GM19438 (cell line): ENCODE measurements around the gene RBBP6.
"Not testable (repeated sequence)": the region's sequence is repeated elsewhere in the genome, so short reads cannot be mapped to it uniquely, and the experiment has no call there.

Experiments used
- ATAC-seq: cut with Tn5 transposase; IDR thresholded peaks from one replicate; pipeline ENCODE4 v1.9.1; 2021; ENCODE audit warnings: low read depth; ENCODE audit not compliant: unreplicated experiment

Gene RBBP6

DNA sequence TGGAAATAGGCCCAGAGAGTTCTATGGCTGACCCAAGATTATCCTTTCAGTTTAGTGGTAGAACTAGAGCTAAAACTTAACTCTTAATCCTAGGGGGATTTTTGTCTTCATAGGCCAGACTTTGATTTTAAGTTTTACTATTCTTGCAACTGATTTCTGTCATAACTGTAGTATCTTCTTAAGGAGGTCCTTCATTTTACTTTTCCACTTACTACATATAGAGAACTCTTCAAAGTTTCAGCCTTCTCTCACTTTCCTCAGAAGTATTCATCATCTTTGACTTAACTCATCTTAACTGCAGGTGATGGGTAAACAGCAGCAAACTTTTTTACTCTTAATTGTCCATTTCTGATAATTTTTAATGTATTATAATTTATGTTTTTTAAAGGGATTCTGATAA is 23.4 kb downstream of the RBBP6 start:
- ATAC-seq: no peak

DNA sequence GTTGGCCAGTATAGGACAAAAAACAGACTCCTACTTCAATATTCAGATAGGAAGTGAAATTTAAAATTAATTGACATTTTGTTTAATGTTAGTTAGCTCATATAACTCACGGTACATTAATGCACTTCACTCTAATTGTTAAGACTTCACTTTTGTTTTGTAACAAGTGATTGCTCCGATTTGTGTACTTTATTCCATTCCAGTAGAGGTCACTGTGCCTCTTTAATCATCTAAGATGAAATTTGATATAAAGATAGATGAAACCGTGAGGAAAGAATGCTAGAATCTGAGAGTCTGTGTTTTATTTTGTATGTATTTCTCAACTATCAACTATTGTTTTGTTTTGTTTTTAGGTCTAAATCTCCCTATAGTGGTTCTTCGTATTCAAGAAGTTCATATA is 29.0 kb downstream of the RBBP6 start:
- ATAC-seq: no peak

DNA sequence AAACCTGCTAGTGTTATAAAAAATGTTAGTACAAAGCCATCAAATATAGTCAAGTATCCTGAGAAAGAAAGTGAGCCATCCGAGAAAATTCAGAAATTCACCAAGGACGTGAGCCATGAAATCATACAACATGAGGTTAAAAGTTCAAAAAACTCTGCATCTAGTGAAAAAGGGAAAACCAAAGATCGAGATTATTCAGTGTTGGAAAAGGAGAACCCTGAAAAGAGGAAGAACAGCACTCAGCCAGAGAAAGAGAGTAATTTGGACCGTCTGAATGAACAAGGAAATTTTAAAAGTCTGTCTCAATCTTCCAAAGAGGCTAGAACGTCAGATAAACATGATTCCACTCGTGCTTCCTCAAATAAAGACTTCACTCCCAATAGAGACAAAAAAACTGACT is 31.7 kb downstream of the RBBP6 start:
- no peak for ATAC-seq

GRCh38 chr16:24572069-24572468 is 32.7 kb downstream of the RBBP6 start:
- ATAC-seq: no peak

GRCh38 chr16:24573141-24573540 is 33.8 kb downstream of the RBBP6 start:
- ATAC-seq: no peak

- ATAC-seq: not testable (repeated sequence)
Measured at GRCh38 chr16:24574515-24575485, 35.4 kb downstream of the RBBP6 start.

DNA sequence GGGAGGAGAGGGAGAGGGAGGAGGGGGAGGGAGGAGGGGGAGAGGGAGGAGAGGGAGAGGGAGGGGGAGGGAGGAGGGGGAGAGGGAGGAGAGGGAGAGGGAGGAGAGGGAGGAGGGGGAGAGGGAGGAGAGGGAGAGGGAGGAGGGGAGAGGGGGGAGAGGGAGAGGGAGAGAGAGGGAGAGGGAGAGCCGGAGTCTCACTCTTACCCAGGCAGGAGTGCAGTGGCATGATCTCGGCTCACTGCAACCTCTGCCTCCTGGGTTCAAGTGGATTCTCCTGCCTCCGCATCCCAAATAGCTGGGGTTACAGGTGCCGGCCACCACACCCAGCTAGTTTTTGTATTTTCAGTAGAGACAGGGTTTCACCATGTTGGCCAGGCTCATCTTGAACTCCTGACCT is 36.4 kb downstream of the RBBP6 start:
- ATAC-seq: not testable (repeated sequence)

- no peak for ATAC-seq
Measured at GRCh38 chr16:24577167-24577566, 37.8 kb downstream of the RBBP6 start.

DNA sequence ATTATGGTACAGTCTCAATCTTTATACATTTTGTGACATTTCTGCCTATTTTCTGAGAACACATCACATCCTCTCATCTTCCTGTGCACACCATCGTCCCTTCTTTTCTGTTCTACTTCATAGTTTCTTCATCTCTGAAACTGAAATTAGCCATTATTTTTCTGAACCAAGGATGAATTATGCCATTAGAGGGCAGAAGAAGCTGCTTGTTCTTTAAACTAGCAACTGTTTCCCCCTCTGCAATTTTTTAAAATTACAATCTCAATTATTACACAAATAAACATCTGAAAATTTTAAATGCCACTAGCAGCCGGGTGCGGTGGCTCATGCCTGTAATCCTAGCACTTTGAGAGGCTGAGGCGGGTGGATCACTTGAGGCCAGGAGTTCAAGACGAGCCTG is 41.3 kb downstream of the RBBP6 start:
- no peak for ATAC-seq

GRCh38 chr16:24583494-24583893 is 44.1 kb downstream of the RBBP6 start:
- ATAC-seq: no peak

- ATAC-seq: no peak
Measured at GRCh38 chr16:24589997-24590396, 50.6 kb downstream of the RBBP6 start.

GRCh38 chr16:24598777-24599437 is 59.5 kb downstream of the RBBP6 start:
- no peak for ATAC-seq

DNA sequence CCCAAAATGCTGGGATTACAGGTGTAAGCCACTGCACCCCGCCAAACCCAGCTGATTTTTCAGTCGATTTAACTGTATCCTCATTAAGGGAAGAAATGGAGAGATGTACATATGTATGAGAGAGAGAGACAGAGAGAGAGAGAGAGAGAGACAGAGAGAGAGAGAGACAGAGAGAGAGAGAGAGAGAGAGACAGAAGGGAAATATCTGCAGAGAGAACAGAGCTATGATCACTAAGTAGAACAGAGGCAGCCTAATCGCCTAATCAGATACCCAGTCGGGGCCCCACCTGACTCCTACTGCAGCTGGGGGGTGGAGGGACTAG is 70.0 kb downstream of the RBBP6 start:
- ATAC-seq: no peak

GRCh38 chr16:24609740-24610415 is 70.5 kb downstream of the RBBP6 start:
- no peak for ATAC-seq

DNA sequence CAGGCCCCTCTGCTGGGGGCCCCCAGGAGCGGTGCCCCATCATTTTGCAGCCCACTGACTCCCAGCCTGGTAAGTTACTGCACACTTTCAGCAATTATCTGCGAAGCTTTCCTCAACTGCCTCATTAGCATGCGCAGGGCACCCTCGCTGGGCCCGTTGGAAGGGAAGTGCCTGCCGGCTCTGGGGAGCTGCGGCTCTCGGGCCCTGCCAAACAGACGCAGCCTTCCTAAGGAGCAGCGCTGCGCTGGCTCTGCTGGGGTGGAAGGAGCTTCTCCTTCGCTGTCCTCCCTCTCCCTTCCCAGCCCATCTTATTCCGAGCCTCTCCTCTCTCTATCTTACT is 71.0 kb downstream of the RBBP6 start:
- ATAC-seq: no peak

- no peak for ATAC-seq
Measured at GRCh38 chr16:24611310-24611709, 71.9 kb downstream of the RBBP6 start.

- ATAC-seq: no peak
Measured at GRCh38 chr16:24612656-24613055, 73.3 kb downstream of the RBBP6 start.

- ATAC-seq: not testable (repeated sequence)
Measured at GRCh38 chr16:24613267-24613666, 73.9 kb downstream of the RBBP6 start.

GRCh38 chr16:24617502-24617901 is 78.1 kb downstream of the RBBP6 start:
- ATAC-seq: no peak
